ENCODE measurements around the gene HNF1A.

Gene HNF1A

DNA sequence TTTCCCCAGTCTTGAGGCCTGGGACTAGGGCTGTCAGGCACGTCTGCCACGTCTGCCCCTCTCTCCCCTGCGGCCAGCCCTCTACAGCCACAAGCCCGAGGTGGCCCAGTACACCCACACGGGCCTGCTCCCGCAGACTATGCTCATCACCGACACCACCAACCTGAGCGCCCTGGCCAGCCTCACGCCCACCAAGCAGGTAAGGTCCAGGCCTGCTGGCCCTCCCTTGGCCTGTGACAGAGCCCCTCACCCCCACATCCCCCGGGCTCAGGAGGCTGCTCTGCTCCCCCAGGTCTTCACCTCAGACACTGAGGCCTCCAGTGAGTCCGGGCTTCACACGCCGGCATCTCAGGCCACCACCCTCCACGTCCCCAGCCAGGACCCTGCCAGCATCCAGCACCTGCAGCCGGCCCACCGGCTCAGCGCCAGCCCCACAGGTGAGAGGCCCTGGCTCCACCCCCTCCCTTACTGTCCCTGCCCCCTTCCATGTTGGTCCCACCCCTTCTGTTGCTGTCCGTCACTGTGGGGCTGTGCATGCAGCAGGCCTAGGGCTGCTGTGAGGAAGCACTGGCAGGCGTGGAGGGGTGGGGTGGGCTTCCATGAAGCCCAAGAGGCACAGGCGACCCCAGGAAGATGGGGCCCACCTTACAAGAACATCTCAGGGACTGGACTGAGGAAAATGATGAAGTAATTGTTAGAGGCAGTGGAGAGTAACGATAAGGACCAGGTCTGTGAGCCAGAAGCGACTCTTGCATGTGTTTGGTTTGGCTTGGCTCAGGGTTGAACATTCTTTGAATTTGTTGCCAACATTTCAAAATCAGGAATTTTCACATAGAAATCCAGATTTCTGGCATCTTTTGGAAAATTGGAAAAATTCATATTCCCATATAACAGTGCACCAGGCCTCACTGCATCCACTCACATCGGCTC, 21.1 kb downstream of the HNF1A start:
- Histone ChIP-seq H3K27me3 (ENCODE audit: control insufficient read depth, insufficient read depth, low read length) (no peaks in the 10 kb centered on the region), H3K4me3 (ENCODE audit: low read depth, low read length) (no peak overlapping the region), H3K36me3 (ENCODE audit: control insufficient read depth, insufficient read depth, low read length) (peaks cover 30% of the 10 kb centered on the region), H3K27ac (ENCODE audit: low read depth, low read length) (no peak overlapping the region), H3K9me3 (ENCODE audit: control insufficient read depth, insufficient read depth, low read length) (no peaks in the 10 kb centered on the region), H3K4me1 (ENCODE audit: control insufficient read depth, insufficient read depth, low read length) (0 out of 2 replicates have a peak, but pooled peaks cover 3% of the 10 kb centered on the region), H3K9ac (ENCODE audit: low read depth, low read length) (no peak overlapping the region)

- H3K27me3 ChIP-seq (ENCODE audit: control insufficient read depth, insufficient read depth, low read length), result no peaks in the 10 kb centered on the region
- H3K4me3 ChIP-seq (ENCODE audit: low read depth, low read length), result no peak overlapping the region
- H3K36me3 ChIP-seq (ENCODE audit: control insufficient read depth, insufficient read depth, low read length), result peaks cover 34% of the 10 kb centered on the region
- no peaks in the 10 kb centered on the region for H3K9me3 ChIP-seq (ENCODE audit: control insufficient read depth, insufficient read depth, low read length)
- no peak overlapping the region for H3K27ac ChIP-seq (ENCODE audit: low read depth, low read length)
- no peak overlapping the region for H3K9ac ChIP-seq (ENCODE audit: low read depth, low read length)
- H3K4me1 ChIP-seq (ENCODE audit: control insufficient read depth, insufficient read depth, low read length), result 0 out of 2 replicates have a peak, but pooled peaks cover 3% of the 10 kb centered on the region
These were observed 22.2 kb downstream of the HNF1A start for GRCh38 chr12:121000530-121000929.

- H3K9ac ChIP-seq (ENCODE audit: low read depth, low read length), result no peak overlapping the region
These were observed 22.7 kb downstream of the HNF1A start for GRCh38 chr12:121001060-121001459.

GRCh38 chr12:121001841-121002483, 23.6 kb downstream of the HNF1A start:
- Histone ChIP-seq H3K27me3 (ENCODE audit: control insufficient read depth, insufficient read depth, low read length) (no peaks in the 10 kb centered on the region), H3K27ac (ENCODE audit: low read depth, low read length) (no peak overlapping the region), H3K36me3 (ENCODE audit: control insufficient read depth, insufficient read depth, low read length) (peaks cover 43% of the 10 kb centered on the region), H3K9me3 (ENCODE audit: control insufficient read depth, insufficient read depth, low read length) (no peaks in the 10 kb centered on the region), H3K4me1 (ENCODE audit: control insufficient read depth, insufficient read depth, low read length) (0 out of 2 replicates have a peak, but pooled peaks cover 3% of the 10 kb centered on the region), H3K9ac (ENCODE audit: low read depth, low read length) (no peak overlapping the region), H3K4me3 (ENCODE audit: low read depth, low read length) (no peak overlapping the region)

More at GRCh38 chr12:121001060-121001459, 22.7 kb downstream of the HNF1A start:
- Histone ChIP-seq H3K9me3 (ENCODE audit: control insufficient read depth, insufficient read depth, low read length) (no peaks in the 10 kb centered on the region), H3K36me3 (ENCODE audit: control insufficient read depth, insufficient read depth, low read length) (peaks cover 36% of the 10 kb centered on the region), H3K4me3 (ENCODE audit: low read depth, low read length) (no peak overlapping the region), H3K27ac (ENCODE audit: low read depth, low read length) (no peak overlapping the region), H3K4me1 (ENCODE audit: control insufficient read depth, insufficient read depth, low read length) (0 out of 2 replicates have a peak, but pooled peaks cover 3% of the 10 kb centered on the region), H3K27me3 (ENCODE audit: control insufficient read depth, insufficient read depth, low read length) (no peaks in the 10 kb centered on the region)

- H3K9me3 ChIP-seq (ENCODE audit: control insufficient read depth, insufficient read depth, low read length), result no peaks in the 10 kb centered on the region
- no peak overlapping the region for H3K27ac ChIP-seq (ENCODE audit: low read depth, low read length)
- no peaks in the 10 kb centered on the region for H3K27me3 ChIP-seq (ENCODE audit: control insufficient read depth, insufficient read depth, low read length)
- H3K36me3 ChIP-seq (ENCODE audit: control insufficient read depth, insufficient read depth, low read length), result peaks cover 60% of the 10 kb centered on the region
- no peak overlapping the region for H3K4me3 ChIP-seq (ENCODE audit: low read depth, low read length)
- no peak overlapping the region for H3K9ac ChIP-seq (ENCODE audit: low read depth, low read length)
- H3K4me1 ChIP-seq (ENCODE audit: control insufficient read depth, insufficient read depth, low read length), result 0 out of 2 replicates have a peak, but pooled peaks cover 3% of the 10 kb centered on the region
These were observed 25.3 kb downstream of the HNF1A start for GRCh38 chr12:121003650-121004049.

DNA sequence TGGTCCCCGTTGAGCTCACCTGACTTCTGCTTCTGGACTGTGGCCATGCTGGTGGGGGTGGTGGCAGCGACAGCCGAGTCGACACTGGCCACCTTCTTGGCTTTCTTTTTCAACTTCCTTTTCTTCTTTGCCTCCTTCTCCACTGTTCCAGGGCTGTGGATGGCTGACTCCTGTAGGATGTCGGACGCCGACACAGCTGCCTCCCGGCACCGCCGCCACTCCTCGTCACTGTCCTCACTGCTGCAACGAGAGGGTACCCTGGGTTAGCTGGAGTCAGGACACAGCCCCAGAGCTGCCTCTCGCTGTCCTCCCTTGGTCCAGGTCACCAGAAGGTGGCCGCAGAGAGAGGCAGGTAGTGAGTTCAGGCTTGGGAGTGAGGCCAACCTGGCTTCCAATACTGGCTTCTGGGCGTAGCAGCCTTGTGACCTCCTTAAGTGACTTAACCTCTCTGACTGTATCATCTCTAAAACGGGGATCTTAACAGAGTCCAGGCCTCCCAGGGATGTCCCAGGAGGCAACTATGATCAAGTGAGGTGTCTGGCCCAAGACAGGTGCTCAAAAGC, 26.0 kb downstream of the HNF1A start:
- H3K27ac ChIP-seq (ENCODE audit: low read depth, low read length), result no peak overlapping the region
- H3K4me3 ChIP-seq (ENCODE audit: low read depth, low read length), result no peak overlapping the region
- 0 out of 2 replicates have a peak, but pooled peaks cover 3% of the 10 kb centered on the region for H3K4me1 ChIP-seq (ENCODE audit: control insufficient read depth, insufficient read depth, low read length)
- no peak overlapping the region for H3K9ac ChIP-seq (ENCODE audit: low read depth, low read length)
- H3K36me3 ChIP-seq (ENCODE audit: control insufficient read depth, insufficient read depth, low read length), result peaks cover 67% of the 10 kb centered on the region
- H3K9me3 ChIP-seq (ENCODE audit: control insufficient read depth, insufficient read depth, low read length), result no peaks in the 10 kb centered on the region
- no peaks in the 10 kb centered on the region for H3K27me3 ChIP-seq (ENCODE audit: control insufficient read depth, insufficient read depth, low read length)

DNA sequence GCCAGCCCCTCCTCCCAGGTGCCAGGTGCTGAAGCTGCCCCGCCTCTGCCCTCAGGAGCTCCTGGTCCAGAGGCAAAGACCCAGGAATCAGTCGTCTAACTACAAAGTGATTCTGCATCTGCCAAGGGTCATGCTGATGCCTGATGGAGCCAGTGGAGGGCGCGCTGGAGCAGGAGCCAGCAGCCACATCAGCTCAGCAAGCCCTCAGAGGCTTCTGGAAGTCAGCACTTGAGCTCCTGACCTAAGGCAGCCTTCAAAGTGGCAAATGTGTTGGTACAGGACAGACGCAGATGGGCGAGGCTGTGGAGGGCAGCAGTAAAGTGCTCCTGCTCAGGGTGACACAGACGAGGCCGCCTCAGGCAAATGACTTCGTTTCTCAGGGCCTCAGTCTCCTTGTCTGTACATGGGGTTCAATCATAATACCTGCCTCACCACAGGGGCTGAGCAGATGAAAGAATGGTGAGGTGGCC, 27.0 kb downstream of the HNF1A start:
- H3K36me3 ChIP-seq (ENCODE audit: control insufficient read depth, insufficient read depth, low read length), result peaks cover 74% of the 10 kb centered on the region
- H3K9me3 ChIP-seq (ENCODE audit: control insufficient read depth, insufficient read depth, low read length), result no peaks in the 10 kb centered on the region
- H3K4me3 ChIP-seq (ENCODE audit: low read depth, low read length), result no peak overlapping the region
- H3K27ac ChIP-seq (ENCODE audit: low read depth, low read length), result no peak overlapping the region
- no peaks in the 10 kb centered on the region for H3K4me1 ChIP-seq (ENCODE audit: control insufficient read depth, insufficient read depth, low read length)
- no peaks in the 10 kb centered on the region for H3K27me3 ChIP-seq (ENCODE audit: control insufficient read depth, insufficient read depth, low read length)
- H3K9ac ChIP-seq (ENCODE audit: low read depth, low read length), result no peak overlapping the region

DNA sequence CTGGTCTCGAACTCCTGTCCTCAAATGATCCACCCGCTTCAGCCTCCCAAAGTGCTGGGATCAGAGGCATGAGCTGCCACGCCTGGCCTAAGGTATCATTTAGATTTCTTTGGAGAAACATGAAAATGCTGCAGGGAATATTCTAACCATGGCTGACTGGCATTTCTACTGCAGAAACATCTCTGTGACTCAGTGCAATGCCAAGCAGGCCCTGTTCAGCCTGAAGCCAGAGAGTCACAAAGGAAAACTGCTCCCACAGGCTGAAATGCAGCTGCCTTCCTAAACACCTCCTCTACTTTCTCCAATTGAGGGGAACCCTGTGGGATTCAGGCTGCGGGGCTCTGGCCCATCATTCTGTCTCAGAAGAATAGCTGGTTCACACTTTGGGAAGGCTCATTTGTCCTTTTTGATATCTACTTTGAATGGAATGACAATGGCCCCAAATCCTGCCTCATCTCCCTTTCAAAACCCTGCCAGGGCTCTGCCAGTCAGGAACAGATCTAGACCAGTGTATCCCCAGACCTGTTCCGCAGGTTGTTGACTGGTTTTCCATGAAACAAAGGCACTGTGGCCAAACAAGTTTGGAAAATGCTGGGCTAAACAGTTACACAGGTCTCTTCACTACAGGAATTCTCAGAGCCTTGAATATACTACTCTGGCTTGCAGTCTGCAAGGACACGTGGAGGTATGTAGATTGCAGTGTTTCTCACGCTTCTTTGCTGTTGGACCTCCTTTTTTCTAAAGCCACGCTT, 30.2 kb downstream of the HNF1A start:
- H3K27me3 ChIP-seq (ENCODE audit: control insufficient read depth, insufficient read depth, low read length), result no peaks in the 10 kb centered on the region
- H3K27ac ChIP-seq (ENCODE audit: low read depth, low read length), result no peak overlapping the region
- H3K9ac ChIP-seq (ENCODE audit: low read depth, low read length), result no peak overlapping the region
- no peaks in the 10 kb centered on the region for H3K9me3 ChIP-seq (ENCODE audit: control insufficient read depth, insufficient read depth, low read length)
- no peak overlapping the region for H3K4me3 ChIP-seq (ENCODE audit: low read depth, low read length)
- no peaks in the 10 kb centered on the region for H3K4me1 ChIP-seq (ENCODE audit: control insufficient read depth, insufficient read depth, low read length)
- H3K36me3 ChIP-seq (ENCODE audit: control insufficient read depth, insufficient read depth, low read length), result peaks cover 76% of the 10 kb centered on the region

- no peak overlapping the region for H3K4me3 ChIP-seq (ENCODE audit: low read depth, low read length)
- H3K27me3 ChIP-seq (ENCODE audit: control insufficient read depth, insufficient read depth, low read length), result no peaks in the 10 kb centered on the region
- H3K36me3 ChIP-seq (ENCODE audit: control insufficient read depth, insufficient read depth, low read length), result peaks cover 67% of the 10 kb centered on the region
- H3K27ac ChIP-seq (ENCODE audit: low read depth, low read length), result no peak overlapping the region
- H3K4me1 ChIP-seq (ENCODE audit: control insufficient read depth, insufficient read depth, low read length), result no peaks in the 10 kb centered on the region
- no peak overlapping the region for H3K9ac ChIP-seq (ENCODE audit: low read depth, low read length)
- no peaks in the 10 kb centered on the region for H3K9me3 ChIP-seq (ENCODE audit: control insufficient read depth, insufficient read depth, low read length)
These were observed 31.4 kb downstream of the HNF1A start for GRCh38 chr12:121009741-121010140.

GRCh38 chr12:121010860-121011259, 32.5 kb downstream of the HNF1A start:
- no peaks in the 10 kb centered on the region for H3K9me3 ChIP-seq (ENCODE audit: control insufficient read depth, insufficient read depth, low read length)
- peaks cover 6% of the 10 kb centered on the region; the same call in 1 of the 2 replicates for H3K4me1 ChIP-seq (ENCODE audit: control insufficient read depth, insufficient read depth, low read length)
- peaks cover 65% of the 10 kb centered on the region for H3K36me3 ChIP-seq (ENCODE audit: control insufficient read depth, insufficient read depth, low read length)
- no peak overlapping the region for H3K4me3 ChIP-seq (ENCODE audit: low read depth, low read length)
- H3K9ac ChIP-seq (ENCODE audit: low read depth, low read length), result no peak overlapping the region
- no peaks in the 10 kb centered on the region for H3K27me3 ChIP-seq (ENCODE audit: control insufficient read depth, insufficient read depth, low read length)
- H3K27ac ChIP-seq (ENCODE audit: low read depth, low read length), result no peak overlapping the region

All from HUES48 (cell line).